Right lobe of liver (tissue), 6 donors: ENCODE data around the gene APAF1. TPM values are rescaled to one million over a fixed set of nuclear protein-coding genes. Genes with fewer than 3 reads are reported as not detected.
A peak's percentile ranks its signal among the peaks of the same experiment; 100 is the strongest.

Source experiments
- ATAC-seq, 4 donors: fragments of 200-7000 bp; cut with Tn5 transposase; one replicate each; pipeline ENCODE4 v1.9.1; 2020; ENCODE audit warnings: mild to moderate bottlenecking in 4 of 4, moderate library complexity in 4 of 4
- DNase-seq, 3 donors: peaks; one replicate each; pipeline ENCODE4 v3.0.0-alpha.2; 2020
- H3K27ac ChIP-seq, 3 donors: fragments of 200-600 bp; one replicate each; pipeline ENCODE4 v1.8.0; 2022
- H3K27me3 ChIP-seq, 2 donors: fragments of 200-600 bp; one replicate each; pipeline ENCODE4 v1.8.0; 2022
- H3K36me3 ChIP-seq, 4 donors: fragments of 200-600 bp; sonication (generic) in 1 of 4; one replicate each; pipeline versions ENCODE4 v1.5.1 to v1.8.0; 2017 to 2022; ENCODE audit warnings: control low read depth in 1 of 4
- H3K4me1 ChIP-seq, 4 donors: fragments of 200-600 bp; sonication (generic) in 1 of 4; one replicate each; pipeline versions ENCODE4 v1.5.1 to v1.8.0; 2017 to 2022; ENCODE audit warnings: control low read depth in 1 of 4
- H3K4me3 ChIP-seq, 3 donors: fragments of 200-600 bp; one replicate each; pipeline ENCODE4 v1.8.0; 2022
- H3K9me3 ChIP-seq, 4 donors: fragments of 200-600 bp; sonication (generic) in 1 of 4; one replicate each; pipeline versions ENCODE4 v1.5.1 to v1.8.0; 2017 to 2022; ENCODE audit warnings: control low read depth in 1 of 4
- CTCF ChIP-seq, 4 donors: fragments of 200-600 bp in 3 of 4; fragments of 450-650 bp in 1 of 4; IDR thresholded peaks; one replicate each; pipeline versions ENCODE4 v1.5.1 to v1.8.0; 2016 to 2022; ENCODE audit warnings: antibody characterized with exemption in 4 of 4, mild to moderate bottlenecking in 2 of 4
- POLR2A ChIP-seq: fragments of 450-650 bp; IDR thresholded peaks from one replicate; pipeline ENCODE4 v1.6.1; 2017; ENCODE audit warnings: antibody characterized with exemption, mild to moderate bottlenecking
- WGBS: methylation state at CpG from one replicate; pipeline ENCODE4 v1.1.6; 2018; ENCODE audit warnings: low coverage, low lambda C conversion rate; ENCODE audit not compliant: insufficient coverage; ENCODE audit errors: missing lambda C conversion rate; 5-methylcytosine and 5-hydroxymethylcytosine counted together
- intact Hi-C, 2 donors: fragments of 100-400 bp; cut with DNase I; formaldehyde crosslinking; loops; one replicate each; pipeline versions ENCODE4 v1.11.2 to v1.14.1; 2022
- total RNA-seq, 6 experiments: library from RNA; depleted of rRNA in 2 of 6; stranded (reverse); fragments of >200 nt in 2 of 6; fragmentation: NEBNext Ultra II Directional in 3 of 6; extraction: Animal tissue kit (Norgen Biotek cat#: 25700) in 3 of 6; gene quantifications; one replicate each; pipeline versions ENCODE4 v1.1.0 to v1.2.4, GENCODE V29; 2016 to 2023
- donor health status: DM: no; HTN: yes; CAD: no.
- donor health status: DM: no; HTN: no; CAD: no.
- donor health status: DM: no; HTN: no; CAD: no.
- donor health status: DM: no; HTN: yes; CAD: no.
- donor health status: DM: no; HTN: yes; CAD: no.

Gene APAF1
- total RNA-seq, 6 experiments from 2014 or later = 4.5 to 12.3 (median 7.1) TPM

GRCh38 chr12:98684199-98684598 lies 39.1 kb downstream of the APAF1 start:
- Histone ChIP-seq H3K36me3 (peaks cover 0 to 32% (median 4%) of the 10 kb centered on the region in 4 donors), H3K4me1 (peaks cover 0 to 8% (median 0%) of the 10 kb centered on the region in 4 donors), H3K27me3 (no peaks in the 10 kb centered on the region), H3K27ac (no peak overlapping the region), H3K9me3 (no peaks in the 10 kb centered on the region), H3K4me3 (no peak overlapping the region)
- no peak for ATAC-seq
- intact Hi-C loops = no loop called here
- no peak for TF ChIP-seq CTCF (IDR thresholded peaks at IDR 0.05)
- no peak for DNase-seq
- WGBS = 100% methylated on average over 2 of the region's 2 CpGs

- no peak overlapping the region for H3K27ac ChIP-seq
- no peaks in the 10 kb centered on the region for H3K9me3 ChIP-seq
- H3K4me1 ChIP-seq = peaks cover 0 to 8% (median 0%) of the 10 kb centered on the region in 4 donors
- H3K27me3 ChIP-seq = no peaks in the 10 kb centered on the region
- WGBS = 20% methylated on average over 2 of the region's 2 CpGs
- no peak overlapping the region for H3K4me3 ChIP-seq
- intact Hi-C loops = no loop called here
- TF ChIP-seq CTCF (IDR thresholded peaks at IDR 0.05) (no peak), POLR2A (no peak)
- peaks cover 0 to 17% (median 4%) of the 10 kb centered on the region in 4 donors for H3K36me3 ChIP-seq
- ATAC-seq (peak; percentile 39 to 80 (median 66)), DNase-seq (no peak)
Observed at GRCh38 chr12:98686603-98687002, 41.5 kb downstream of the APAF1 start.

GRCh38 chr12:98691351-98691750 lies 46.3 kb downstream of the APAF1 start:
- Histone ChIP-seq H3K4me3 (no peak overlapping the region), H3K9me3 (no peaks in the 10 kb centered on the region), H3K27ac (no peak overlapping the region), H3K36me3 (peaks cover 0 to 2% (median 0%) of the 10 kb centered on the region in 4 donors), H3K4me1 (peaks cover 0 to 5% (median 0%) of the 10 kb centered on the region in 4 donors), H3K27me3 (no peaks in the 10 kb centered on the region)
- DNase-seq (no peak), ATAC-seq (no peak)
- intact Hi-C loops = no loop called here
- TF ChIP-seq POLR2A (no peak), CTCF (IDR thresholded peaks at IDR 0.05) (no peak)

GRCh38 chr12:98696036-98696646 lies 51.1 kb downstream of the APAF1 start:
- DNase-seq = no peak
- H3K4me3 ChIP-seq = no peak overlapping the region
- WGBS = 85% methylated on average over 8 of the region's 8 CpGs
- H3K9me3 ChIP-seq = no peaks in the 10 kb centered on the region
- no peak for TF ChIP-seq CTCF (IDR thresholded peaks at IDR 0.05)
- no peak for TF ChIP-seq POLR2A
- no peaks in the 10 kb centered on the region for H3K36me3 ChIP-seq
- H3K27me3 ChIP-seq = no peaks in the 10 kb centered on the region
- peaks cover 0 to 7% (median 0%) of the 10 kb centered on the region in 4 donors for H3K4me1 ChIP-seq
- ATAC-seq = no peak
- no peak overlapping the region for H3K27ac ChIP-seq
- intact Hi-C loops = no loop called here

- intact Hi-C loops = no loop called here
- no peaks in the 10 kb centered on the region for H3K36me3 ChIP-seq
- no peaks in the 10 kb centered on the region for H3K27me3 ChIP-seq
- TF ChIP-seq POLR2A (no peak), CTCF (IDR thresholded peaks at IDR 0.05) (no peak)
- DNase-seq (no peak), ATAC-seq (no peak)
- H3K4me1 ChIP-seq = peaks cover 0 to 7% (median 0%) of the 10 kb centered on the region in 4 donors
- H3K9me3 ChIP-seq = no peaks in the 10 kb centered on the region
- 75% methylated on average over 2 of the region's 2 CpGs for WGBS
- no peak overlapping the region for H3K4me3 ChIP-seq
- H3K27ac ChIP-seq = no peak overlapping the region
Observed at GRCh38 chr12:98697209-98697608, 52.1 kb downstream of the APAF1 start.
